Activated CD8-positive, alpha-beta memory T cell treated with anti-CD3 and anti-CD28 coated beads, Interleukin-2, amount 50 U/mL, for 48 hours (primary cell): Measurements from ENCODE around the gene STK24.

Experiments used
- DNase-seq: peaks from one replicate; pipeline ENCODE4 v3.0.0-alpha.2; 2020

Gene STK24

DNA sequence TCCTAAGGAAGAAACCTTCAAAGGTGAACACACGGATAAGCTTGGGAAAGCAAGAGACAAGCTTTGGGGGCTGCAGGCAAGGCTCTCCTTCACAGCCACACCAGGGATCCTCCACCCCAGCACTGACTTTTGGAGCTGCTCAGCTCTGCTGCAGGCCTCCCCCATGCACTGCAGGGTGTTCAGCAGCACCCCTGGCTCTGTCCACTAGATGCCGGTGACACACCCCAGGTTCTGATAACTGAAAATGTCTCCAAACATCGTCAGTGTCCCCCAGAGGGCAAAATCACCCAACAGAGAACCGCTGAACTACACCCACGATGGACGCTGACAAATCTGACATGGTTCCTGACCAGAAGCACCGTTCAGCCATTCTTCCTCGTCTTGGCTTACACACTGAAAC lies 90.5 kb downstream of the STK24 start:
- DNase-seq: peak; percentile 47

DNA sequence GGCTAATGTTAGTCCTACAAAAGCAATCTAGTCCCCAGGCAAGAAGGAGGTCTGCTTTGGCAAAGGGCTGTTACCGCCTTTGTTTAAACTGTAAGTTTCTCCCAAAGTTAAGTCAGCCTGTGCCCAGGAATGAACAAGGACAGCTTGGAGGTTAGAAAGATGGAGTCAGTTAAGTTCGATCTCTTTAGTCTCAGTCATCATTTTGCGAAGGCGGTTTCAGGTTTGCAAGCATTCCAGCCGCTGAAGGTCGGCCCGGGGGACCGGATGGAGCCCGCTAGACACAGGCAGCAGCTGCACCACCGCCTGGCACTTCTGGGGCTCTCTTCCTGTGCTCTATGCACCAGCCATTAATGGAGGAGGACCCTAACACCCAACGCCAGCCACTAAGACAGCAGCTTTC lies 91.3 kb downstream of the STK24 start:
- DNase-seq: peak; percentile 41

DNA sequence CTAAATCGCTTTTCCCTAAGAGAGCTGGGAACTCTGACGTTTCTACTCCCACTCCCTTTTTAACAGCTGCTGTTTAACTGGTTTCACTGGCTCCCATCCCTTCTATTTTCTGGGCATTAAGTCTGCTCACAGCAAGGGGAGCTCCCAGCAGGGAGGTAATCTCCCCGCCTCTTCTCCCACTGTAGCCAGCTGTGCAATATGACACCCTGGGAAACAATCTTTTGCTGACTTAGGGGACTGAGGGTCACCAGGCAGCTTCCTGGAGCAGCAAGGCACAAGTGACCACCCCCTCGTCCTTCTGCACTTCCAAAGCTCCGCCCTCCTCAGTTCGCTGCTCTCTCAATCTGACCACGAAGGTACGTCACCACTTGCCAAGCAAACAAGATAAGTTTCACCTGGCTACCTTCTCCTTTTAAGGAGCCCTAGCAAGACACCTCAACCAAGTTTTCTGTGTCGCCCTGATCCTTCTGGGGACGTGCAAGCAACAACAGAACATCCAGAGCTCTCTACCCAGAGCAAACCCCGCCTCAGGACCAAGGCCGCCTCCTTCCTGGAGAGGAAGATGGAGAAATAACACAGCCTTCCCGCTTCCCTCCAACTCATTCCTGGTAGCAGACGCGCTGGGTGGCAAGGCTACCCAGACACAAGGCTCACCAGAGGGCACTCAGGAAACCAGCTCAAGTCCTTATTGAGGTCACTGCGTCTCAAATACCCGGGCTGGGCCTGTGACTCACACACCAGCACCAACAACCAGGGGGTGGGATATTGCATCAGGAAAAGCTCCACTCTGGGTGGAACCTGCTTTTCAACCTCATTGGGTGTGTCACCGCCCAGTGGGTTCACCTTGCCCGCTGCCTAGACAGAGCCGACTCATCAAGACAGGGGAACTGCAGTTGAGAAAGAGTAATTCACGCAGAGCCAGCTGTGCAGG lies 92.4 kb downstream of the STK24 start:
- DNase-seq: peak; percentile 77

DNA sequence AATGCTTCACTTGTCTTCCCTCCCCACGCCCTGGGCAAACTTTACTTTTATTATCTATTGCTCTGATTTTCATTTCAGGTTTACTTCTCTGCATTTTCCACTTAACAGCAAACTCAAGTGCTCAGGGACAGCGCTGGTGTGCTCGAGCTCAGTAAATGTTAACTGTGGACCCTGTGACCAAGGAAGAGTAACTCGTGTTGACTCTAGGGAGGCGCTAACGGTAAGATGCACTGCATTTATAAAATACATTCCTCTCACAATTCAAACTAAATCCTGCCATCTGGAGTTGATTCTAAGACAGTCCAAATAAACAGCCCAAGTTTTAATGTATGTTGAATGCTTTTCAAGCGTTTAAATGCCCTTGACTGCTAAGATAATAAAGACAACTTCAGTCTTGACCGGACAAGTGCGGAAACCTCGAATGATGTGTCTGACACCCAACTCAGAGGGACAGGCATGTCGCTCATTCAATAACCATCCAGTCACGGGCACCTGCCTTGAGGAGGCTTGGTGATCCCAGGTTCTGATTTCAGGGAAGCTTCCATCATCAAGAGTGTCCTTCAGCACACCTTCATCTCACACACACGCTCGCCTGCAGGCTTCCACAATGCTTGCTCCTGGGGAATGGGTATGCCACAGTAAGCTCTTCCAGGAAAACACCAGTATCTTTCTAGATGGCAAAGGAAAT lies 93.2 kb downstream of the STK24 start:
- peak; percentile 40 for DNase-seq

DNA sequence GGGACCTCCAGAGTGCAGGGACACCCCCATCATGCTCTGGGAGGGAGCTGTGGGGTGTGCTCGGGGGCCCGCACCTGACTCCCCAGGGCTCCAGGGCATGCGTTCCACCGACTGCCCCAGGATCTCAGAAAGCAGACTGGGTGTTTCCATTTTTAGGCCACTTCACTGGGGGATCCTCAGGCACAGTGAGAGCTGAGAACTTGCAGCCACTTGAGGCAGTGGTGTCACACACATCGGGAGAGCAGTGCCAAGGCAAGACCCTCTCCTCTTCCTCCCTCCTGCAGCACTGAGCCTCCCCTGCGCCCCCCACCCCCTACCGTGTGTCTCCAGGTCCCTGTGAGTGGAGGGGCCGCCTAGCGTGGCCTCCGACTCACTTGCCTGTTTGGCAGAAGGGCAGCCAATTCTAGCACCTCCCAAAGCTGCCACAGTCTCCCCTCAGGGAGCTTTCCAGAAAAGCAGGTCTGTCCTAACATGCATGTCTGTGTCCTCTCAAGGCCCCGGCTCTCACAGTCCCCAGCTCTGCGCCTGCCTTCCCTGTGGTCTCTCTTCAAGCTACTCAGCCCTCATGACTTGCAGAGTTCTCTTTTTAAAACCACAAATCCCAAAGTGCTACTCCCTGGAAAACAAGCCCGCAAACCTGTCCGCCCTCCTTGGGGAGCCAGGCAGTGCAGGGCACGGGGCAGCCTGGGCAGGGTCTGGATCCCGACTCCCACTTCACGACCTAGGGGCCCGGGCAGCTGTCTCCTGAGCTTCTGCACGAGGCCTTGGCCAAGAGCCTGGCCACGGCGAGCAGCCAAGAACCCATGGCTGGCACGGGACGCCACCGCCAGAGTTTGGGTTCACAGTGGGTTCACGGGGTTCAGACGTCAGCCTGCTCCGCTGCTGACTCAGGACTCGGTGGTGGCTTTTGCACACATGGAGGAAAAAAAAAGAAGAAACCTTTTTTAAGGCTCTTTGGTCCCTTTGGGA lies 94.1 kb downstream of the STK24 start:
- peak; percentile 53 for DNase-seq

DNA sequence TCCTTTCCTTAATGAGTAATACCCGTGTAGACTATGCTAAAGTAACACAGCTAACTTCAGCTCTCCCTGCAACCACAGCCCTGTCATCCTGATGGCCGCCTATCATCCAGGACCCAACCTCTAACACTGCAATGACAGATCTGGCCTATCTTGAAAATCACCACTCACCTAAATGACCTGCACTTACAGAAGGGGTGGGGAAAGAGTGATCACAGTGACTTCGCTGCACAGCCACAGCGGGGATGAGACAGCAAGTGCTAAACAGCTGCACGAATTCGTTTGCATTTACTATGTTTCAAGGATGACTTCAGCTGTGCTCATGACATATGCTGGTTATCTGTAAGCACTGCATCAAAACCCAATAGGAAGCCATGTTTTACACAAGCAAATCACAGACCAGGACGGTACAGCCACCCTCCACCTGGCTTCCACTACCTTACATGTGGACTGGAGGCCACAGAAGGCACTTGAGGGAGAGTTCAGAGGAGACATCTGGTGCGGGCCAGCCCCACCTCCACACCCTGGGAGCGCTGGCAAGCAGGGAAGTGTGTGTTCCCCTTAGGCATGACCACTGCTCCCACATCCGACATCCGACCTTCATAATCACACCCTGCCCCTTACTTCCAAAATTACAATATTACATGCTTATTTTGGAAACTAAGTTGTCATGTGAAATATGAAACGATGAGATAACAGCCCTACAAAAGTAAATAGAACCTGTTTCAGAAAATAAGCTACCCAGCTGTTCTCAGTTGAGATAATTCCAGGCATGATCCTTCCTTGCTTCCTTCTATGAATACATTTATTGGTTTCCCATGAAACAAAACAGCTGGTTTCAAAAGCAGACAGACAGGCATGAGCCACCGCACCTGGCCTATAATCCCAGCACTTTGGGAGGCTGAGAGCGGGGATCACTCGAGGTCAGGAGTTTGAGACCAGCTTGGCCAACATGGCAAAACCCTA lies 95.7 kb downstream of the STK24 start:
- DNase-seq: peak; percentile 61

DNA sequence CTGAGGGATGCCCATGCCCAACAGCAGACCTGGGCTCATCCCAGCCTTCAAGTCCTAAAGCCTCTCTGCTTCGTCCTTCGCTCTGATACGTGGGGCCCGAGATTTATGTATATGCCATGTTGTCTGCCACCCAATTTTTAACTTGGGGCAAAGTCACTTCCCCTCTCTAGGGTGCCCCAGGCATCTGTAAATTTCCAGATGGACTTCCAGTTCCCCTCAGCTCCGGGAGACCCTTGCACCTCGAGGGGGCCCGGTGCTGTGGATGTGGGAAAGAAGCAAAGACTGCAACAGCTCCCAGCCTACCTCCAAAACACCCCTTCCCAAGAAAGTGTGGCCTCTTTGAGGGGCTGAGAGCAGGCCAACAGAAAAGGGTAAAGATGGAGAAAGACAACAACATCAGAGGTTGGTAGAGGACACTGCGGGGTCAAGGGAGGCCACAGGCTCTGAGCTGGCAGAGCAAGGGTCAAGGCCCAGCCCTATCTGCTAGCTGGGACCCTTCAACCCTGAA lies 97.4 kb downstream of the STK24 start:
- peak; percentile 42 for DNase-seq

DNA sequence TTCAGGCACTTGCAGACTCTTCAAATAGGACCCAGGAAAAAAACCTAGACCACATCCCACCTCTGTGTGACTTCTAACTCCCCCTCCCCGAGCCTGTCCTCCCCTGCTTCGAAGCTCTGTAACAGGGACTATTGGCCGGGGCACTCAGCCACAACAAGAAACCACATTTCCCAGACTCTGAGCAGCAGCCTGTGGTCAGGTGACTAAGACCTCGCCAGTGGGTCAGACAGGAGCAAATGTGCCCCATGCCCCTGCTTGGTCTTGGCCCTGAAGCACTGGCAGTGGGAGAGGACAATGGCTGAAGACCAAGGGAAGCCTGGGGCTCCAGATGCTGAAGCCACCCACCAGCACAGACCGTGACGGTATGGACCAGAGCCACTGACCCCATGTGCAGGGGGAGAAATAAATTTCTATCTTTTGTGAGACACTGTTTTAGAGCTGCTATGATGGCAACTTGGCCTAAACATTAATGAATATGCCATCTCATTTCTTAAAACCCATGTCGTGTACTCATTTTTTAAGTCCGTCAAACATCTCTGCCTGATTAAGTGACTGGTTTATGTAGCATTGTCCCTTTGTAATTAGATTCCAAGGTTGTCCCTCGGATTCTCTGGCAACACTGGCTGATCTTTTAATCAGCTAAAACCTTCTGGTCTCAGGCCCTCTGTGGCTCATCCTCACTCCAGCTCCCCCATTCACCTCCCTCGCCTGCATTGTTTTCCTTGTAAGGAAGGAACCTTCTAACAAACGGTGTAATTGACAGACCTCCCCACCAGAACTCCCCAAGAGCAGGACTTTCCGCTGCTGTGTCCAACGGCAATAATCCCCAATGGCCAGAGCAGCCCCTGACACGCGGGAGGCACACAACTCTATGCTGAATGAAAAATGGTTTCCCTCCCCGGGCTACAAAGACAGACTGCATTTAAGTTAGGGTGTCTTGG lies 98.4 kb downstream of the STK24 start:
- peak; percentile 64 for DNase-seq

DNA sequence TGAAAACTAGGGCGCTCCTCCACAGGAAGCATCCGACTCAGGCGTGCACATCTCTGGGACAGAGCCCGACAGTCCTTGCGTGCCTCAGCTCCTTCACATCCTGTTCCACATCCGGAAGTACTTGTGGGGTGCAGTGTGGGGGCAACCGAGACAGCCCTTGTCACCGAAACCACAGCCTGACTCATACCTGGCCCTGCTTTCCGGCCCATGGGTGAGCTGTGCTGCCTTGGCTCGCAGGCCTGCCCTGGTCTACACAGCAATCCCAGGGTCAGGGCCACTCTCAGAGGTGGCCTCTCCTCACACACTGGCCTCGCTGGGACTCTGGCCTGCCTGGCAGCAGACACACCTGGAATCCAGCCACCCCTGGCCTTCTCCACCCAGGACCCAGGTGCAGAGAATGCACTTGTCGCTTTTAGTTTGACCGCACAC lies 100.4 kb downstream of the STK24 start:
- DNase-seq: peak; percentile 90

DNA sequence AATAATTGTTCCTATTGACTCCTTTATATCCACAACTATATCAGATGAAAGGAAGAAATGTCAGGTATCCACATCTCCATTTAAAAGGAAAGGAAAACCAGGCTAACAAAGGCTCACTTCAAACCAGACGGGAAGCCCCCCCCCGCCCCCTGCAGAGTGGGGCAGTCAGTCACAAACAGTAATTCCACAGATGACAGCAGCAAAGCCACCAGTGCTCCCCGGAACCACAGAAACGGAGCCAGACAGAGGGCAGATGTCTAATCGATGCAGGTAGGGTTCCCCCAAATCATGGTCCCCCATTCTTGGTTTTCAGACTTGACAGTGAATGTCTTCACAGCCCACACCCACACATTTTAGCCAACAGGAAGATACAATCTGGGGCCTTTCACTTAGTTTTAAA lies 100.8 kb downstream of the STK24 start:
- peak; percentile 72 for DNase-seq

DNA sequence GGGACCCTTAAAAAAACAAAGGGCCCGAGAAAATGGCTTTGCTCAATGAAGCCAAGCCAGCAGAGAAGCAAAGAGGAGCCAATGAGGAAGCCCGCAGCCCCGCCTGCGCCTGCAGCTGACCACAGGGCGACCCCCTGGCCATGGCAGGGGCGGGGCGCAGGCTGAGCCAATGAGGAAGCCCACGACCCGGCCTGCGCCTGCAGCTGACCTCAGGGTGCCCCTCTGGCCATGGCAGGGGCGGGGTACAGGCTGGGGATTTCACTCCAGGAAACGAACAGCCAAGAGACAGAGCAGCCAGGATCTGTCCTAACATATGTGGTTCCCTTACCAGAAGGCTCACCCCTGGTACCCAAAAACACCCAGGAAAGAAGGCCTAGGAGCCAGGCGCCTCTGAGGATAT lies 101.4 kb downstream of the STK24 start:
- peak; percentile 44 for DNase-seq

DNA sequence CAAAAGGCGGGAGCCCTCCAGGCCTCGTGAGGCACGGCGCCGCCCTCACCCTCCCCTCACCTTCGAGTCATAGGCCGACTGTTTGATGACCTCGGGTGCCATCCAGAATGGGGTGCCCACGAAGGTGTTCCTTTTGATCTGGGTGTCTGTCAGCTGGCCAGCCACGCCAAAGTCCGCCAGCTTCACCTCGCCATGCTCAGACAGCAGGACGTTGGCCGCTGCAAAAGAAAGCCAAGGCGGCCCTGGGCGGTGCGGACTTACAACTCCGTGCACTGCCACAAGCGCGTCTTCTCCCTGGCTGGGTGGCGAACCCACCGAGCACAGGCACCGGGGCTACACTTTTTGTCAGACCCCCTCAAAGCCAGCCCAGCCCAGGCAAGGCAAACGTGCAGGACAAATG lies 102.1 kb downstream of the STK24 start:
- no peak for DNase-seq

DNA sequence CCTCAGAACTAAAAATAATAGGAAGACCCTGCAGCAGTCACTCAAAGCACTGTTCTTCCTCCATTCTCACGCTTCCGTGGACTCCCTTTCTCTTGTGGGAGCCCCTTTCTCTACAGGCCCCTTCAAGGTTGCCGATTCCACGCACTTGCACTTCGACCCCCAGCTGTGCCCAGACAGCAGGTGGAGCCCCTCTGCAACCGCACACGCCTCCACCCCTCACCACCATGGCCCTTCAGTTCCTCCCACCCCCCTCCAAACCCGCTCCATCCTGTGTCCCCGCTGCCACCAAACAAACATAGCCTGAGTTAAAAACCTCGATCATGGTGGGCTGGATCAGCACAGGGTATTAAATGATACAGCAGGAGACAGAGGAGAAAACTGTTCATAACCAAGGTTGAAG lies 102.6 kb downstream of the STK24 start:
- no peak for DNase-seq

DNA sequence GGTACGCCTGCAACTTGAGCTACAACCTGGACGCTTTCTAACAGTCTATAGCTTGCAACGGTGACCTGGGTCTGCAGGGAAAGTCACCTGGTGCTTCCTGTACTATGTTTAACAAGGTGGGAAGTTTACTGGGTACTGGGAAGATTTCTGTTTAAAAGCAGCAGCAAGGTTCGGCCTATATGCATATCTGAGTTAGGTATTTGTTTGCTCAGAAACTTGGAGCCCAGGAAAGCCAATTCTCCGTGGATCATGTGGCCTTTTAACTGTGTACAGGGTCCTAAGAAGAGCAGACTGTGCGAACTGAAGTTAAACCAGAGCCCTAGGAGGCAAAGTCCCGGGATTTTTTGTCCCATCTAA lies 103.1 kb downstream of the STK24 start:
- no peak for DNase-seq

DNA sequence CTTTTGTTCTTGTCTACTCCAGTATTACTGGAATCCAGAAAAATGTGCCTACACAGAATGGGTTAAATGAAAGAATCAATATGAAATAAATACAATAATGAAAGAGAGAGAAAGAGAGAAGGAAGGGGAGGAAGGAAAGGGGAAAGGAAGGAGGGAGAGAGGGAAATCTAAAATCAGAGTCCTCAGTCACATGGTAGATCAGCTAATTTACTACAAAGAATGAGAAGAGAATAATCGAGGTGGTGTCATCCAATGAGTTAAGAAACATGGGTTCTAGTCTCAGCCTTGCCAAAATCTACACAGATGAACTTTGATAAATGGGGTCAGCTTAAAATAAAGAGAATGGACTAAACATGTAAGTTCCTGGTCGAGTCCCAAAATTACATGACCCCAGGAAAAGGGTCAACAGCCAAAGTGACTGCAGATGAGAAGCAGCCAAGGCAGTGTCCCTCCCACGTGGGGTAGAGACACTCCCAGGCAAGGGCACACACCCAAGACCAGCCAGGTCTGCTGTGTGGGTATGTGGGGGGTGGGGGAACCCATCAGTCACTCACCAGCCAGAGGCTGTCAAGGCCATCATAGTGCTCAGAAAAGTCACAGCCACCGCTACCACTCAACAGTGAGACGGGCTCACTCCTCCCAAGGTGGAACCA lies 103.6 kb downstream of the STK24 start:
- peak; percentile 29 for DNase-seq

DNA sequence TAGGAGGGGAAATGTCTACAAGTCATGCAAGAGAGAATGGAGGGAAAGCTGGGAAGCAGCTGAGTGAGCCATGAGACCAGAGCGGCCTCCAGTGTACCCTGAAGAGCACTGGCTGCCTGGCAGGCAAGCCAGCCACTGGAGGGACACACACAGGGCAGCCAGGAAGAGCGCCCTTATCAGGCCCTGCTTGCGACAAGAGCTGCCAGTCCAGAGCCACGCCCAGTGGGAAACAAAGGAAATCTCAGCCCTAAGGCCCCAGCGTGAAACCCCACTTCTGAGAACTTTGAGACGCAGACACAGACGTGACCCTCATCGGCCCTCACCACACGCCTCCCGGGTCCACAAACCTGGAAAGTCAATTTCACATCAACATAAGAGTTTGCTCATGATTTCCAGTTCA lies 105.0 kb downstream of the STK24 start:
- no peak for DNase-seq

DNA sequence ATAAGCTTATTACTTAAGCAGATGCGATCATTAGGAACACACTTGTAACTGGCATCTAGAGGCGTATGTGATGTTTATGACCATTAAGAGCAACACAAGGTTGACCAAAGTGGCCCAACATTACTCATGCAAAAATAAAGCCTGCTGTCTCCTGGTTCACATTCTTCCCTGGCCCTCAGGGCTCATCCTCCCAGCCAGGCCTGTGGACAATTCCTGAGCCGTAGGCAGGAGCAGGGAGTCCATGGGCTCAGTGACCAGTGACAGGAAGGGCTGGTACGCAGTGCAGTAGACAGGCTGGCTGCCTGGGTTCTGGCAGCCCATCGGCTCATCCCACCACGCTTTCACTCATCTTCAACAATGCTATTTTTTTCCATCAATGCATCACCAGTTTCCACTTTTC lies 106.0 kb downstream of the STK24 start:
- DNase-seq: no peak

DNA sequence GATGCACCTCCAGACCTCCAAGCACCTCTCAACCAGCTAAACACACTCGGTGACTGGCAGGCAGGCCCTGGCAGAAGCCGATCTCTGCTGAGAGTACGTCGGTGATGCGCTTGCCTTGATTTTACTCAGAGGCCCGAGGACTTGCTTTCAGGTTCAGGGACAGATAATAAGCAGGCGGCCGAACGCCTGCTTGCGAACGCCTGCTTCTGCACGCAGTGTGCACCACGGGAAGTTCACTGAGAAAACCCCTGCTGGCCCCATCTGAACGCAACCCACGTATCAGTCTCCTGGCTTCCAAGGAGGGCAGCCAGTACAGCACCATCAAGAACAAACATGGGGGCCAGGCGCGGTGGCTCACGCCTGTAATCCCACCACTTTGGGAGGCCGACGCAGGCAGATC lies 108.0 kb downstream of the STK24 start:
- no peak for DNase-seq

DNA sequence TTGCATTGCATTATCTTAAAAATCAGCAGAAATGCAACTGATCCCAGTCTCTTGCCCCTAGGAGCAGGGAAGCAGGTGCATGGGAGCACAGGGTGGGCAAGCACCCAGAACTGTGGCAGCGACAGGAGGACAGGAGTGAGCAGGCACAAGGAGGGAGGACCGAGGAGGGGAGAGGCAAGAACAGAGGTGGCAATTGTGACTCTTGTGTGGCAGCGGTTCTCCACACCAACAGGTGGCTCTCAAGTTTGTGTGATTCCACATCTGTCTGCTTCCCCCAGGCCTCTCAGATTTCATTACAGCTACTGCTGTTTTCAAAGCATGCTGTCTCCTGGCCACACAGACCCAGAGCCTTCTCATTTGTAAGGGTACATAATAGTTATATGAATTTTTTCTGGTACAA lies 108.5 kb downstream of the STK24 start:
- DNase-seq: no peak
